Measurements from ENCODE around the gene ACCS. TPM values are rescaled to one million over a fixed set of nuclear protein-coding genes. Genes with fewer than 3 reads are reported as not detected.
A peak's percentile ranks its signal among the peaks of the same experiment; 100 is the strongest.

The ACCS gene
- total RNA-seq, 3 donors from 2014 or later: 21.0 to 35.0 (median 23.0) TPM

DNA sequence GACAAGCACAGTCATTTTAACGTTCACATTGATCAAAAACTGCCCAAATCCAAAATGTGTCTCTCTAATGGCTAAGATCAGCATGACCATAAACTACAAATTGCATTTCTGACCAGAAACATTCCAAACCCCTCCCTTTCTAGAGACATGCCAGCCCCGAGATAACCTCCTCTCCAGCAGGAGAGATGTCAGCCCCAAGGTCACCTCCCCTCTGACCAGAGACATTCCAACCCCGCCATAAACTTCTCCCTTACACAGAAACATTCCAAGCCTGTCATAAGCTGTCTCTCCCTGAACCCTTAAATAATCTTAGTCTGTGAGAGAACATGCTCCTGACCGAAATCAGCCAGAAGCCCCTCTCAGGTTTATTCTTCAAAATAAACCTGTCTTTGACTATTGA is 22.8 kb downstream of the ACCS start:
- Histone ChIP-seq H3K36me3 (no peaks in the 10 kb centered on the region), H3K9me3 (no peaks in the 10 kb centered on the region), H3K4me1 (no peaks in the 10 kb centered on the region), H3K27ac (no peak overlapping the region), H3K4me3 (no peak overlapping the region), H3K27me3 (no peaks in the 10 kb centered on the region)
- DNase-seq (ENCODE audit: low spot score in 2 of 2): no peak
- TF ChIP-seq, protein P1, sequence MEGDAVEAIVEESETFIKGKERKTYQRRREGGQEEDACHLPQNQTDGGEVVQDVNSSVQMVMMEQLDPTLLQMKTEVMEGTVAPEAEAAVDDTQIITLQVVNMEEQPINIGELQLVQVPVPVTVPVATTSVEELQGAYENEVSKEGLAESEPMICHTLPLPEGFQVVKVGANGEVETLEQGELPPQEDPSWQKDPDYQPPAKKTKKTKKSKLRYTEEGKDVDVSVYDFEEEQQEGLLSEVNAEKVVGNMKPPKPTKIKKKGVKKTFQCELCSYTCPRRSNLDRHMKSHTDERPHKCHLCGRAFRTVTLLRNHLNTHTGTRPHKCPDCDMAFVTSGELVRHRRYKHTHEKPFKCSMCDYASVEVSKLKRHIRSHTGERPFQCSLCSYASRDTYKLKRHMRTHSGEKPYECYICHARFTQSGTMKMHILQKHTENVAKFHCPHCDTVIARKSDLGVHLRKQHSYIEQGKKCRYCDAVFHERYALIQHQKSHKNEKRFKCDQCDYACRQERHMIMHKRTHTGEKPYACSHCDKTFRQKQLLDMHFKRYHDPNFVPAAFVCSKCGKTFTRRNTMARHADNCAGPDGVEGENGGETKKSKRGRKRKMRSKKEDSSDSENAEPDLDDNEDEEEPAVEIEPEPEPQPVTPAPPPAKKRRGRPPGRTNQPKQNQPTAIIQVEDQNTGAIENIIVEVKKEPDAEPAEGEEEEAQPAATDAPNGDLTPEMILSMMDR (IDR thresholded peaks at IDR 0.05): no peak
- no peak for TF ChIP-seq POLR2AphosphoS5 (IDR thresholded peaks at IDR 0.05)
- no peak for TF ChIP-seq POLR2A (IDR thresholded peaks at IDR 0.05)
- intact Hi-C loops (cut with DNase I; ENCODE audit: low total_unique reads): no loop called here

DNA sequence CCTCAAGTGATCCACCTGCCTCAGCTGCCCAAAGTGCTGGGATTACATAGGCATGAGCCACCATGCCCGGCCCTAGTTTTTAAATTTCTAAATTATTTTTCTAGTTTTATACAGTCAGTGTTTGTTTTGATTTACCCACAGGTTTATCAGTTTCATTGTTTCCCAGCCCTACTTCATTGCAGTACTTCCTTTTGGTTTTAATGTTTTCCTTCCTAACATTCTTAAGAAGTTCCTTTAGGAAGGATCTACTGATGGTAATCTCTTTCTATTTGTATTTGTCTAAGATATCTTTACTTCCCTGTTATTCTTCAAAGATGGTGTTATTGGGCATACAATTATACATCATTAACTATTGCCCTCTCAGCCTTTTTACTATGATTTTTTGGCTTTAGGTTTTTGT is 24.5 kb downstream of the ACCS start:
- no peak for TF ChIP-seq POLR2AphosphoS5 (IDR thresholded peaks at IDR 0.05)
- TF ChIP-seq, protein P1 (IDR thresholded peaks at IDR 0.05): no peak
- TF ChIP-seq POLR2A (IDR thresholded peaks at IDR 0.05): no peak
- H3K4me3 ChIP-seq: no peak overlapping the region
- H3K27me3 ChIP-seq: no peaks in the 10 kb centered on the region
- H3K4me1 ChIP-seq: no peaks in the 10 kb centered on the region
- no peaks in the 10 kb centered on the region for H3K9me3 ChIP-seq
- no peaks in the 10 kb centered on the region for H3K36me3 ChIP-seq
- H3K27ac ChIP-seq: no peak overlapping the region
- intact Hi-C loops (cut with DNase I; ENCODE audit: low total_unique reads): no loop called here
- no peak for DNase-seq (ENCODE audit: low spot score in 2 of 2)

GRCh38 chr11:44094260-44094868 is 28.3 kb downstream of the ACCS start:
- Histone ChIP-seq H3K4me3 (no peak overlapping the region), H3K36me3 (no peaks in the 10 kb centered on the region), H3K27me3 (no peaks in the 10 kb centered on the region), H3K4me1 (no peaks in the 10 kb centered on the region), H3K27ac (no peak overlapping the region), H3K9me3 (no peaks in the 10 kb centered on the region)
- TF ChIP-seq, protein P1 (IDR thresholded peaks at IDR 0.05): peak; percentile 36 to 78 (median 62)
- no peak for TF ChIP-seq POLR2AphosphoS5 (IDR thresholded peaks at IDR 0.05)
- no peak for TF ChIP-seq POLR2A (IDR thresholded peaks at IDR 0.05)
- DNase-seq (ENCODE audit: low spot score in 2 of 2): peak; percentile 57 to 76
- intact Hi-C loops (cut with DNase I; ENCODE audit: low total_unique reads): no loop called here

DNA sequence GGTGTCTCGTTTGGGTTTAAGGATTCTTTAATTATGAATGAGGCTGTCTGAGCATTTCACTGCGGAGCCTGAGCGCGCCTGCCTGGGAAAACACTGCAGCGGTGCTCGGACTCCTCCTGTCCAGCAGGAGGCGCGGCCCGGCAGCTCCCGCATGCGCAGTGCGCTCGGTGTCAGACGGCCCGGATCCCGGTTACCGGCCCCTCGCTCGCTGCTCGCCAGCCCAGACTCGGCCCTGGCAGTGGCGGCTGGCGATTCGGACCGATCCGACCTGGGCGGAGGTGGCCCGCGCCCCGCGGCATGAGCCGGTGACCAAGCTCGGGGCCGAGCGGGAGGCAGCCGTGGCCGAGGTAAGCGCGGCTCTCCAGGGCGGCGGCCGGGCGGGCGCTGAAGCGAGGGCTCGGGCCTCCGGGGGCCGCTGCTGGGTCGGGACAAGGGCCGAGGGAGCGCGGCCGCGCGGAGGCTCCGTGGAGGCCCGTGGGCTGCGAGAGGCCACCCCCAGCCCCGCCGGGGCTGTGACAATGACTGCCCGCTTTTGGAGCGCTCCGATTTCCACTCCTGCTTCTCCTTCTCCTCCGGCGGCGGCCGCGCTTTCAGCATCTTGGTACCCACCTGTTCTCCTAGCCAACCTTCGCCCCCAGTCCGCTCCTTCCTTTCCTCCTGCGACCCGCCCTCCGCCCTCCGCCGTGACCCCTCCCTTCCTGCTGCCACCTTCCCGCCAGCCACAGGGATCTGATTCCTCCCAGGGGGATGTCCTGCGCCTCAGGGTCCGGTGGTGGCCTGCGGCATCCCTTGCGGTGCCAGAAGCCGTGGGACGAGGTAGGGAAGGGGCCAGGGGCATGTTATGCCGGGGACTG is 29.7 kb downstream of the ACCS start, which contains the start of gene EXT2:
Gene EXT2 (plus strand): TSS at position 173 of the 854 bp plus-strand sequence. CDS start 12,035 bp downstream, outside the sequence.
- H3K27me3 ChIP-seq: no peaks in the 10 kb centered on the region
- TF ChIP-seq POLR2AphosphoS5 (IDR thresholded peaks at IDR 0.05) (peak; percentile 34 to 47 (median 37)), POLR2A (IDR thresholded peaks at IDR 0.05) (no peak)
- TF ChIP-seq, protein P1 (IDR thresholded peaks at IDR 0.05): peak; percentile 55 to 86 (median 79)
- peak within 1 kb of the TSS; percentile 83 to 90 (median 88) for H3K4me3 ChIP-seq
- no peaks in the 10 kb centered on the region for H3K9me3 ChIP-seq
- DNase-seq (ENCODE audit: low spot score in 2 of 2): peak; percentile 72 to 90
- no peaks in the 10 kb centered on the region for H3K36me3 ChIP-seq
- intact Hi-C loops (cut with DNase I; ENCODE audit: low total_unique reads): no loop called here
- H3K4me1 ChIP-seq: no peaks in the 10 kb centered on the region
- peak within 1 kb of the TSS; percentile 81 to 85 for H3K27ac ChIP-seq

All from breast epithelium (tissue), 4 donors.